ENCODE measurements around the gene EFNA3. TPM values are rescaled to one million over a fixed set of nuclear protein-coding genes. Genes with fewer than 3 reads are reported as not detected.

The EFNA3 gene
- total and polyA plus RNA-seq, 9 of the 15 experiments (the other 6 are each of a cell fraction or from before 2014, with no cell fraction given) = 0.59 to 7.9 (median 4.7) TPM

DNA sequence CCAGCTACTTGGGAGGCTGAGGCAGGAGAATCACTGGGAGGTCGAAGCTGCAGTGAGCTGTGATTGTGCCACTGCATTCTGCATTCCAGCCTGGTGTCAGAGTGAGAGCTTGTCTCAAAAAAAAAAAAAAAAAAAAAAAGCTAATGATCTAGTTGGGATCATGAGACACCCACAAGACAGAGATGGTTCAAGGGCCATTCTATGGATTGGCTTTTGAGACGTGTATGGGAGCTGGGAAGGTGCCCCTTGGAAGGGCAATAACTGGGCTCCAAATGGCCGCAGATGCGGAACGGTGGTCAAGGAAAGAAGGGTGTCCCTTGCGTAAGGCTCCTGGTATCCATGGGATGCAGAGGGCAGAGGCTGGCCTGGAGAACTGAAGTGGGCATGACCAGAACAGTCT, 34.3 kb upstream of the EFNA3 start:
- H3K27me3 ChIP-seq (ENCODE audit: control insufficient read depth in 2 of 2, insufficient read depth in 2 of 2, low read length in 2 of 2) = no peaks in the 10 kb centered on the region; a peak in 1 of 5 replicates
- DNase-seq (ENCODE audit: extremely low read depth in 1 of 4, low spot score in 3 of 4) (no peak), FAIRE-seq (no peak), ATAC-seq (no peak)
- H3K9me3 ChIP-seq (replicated peaks; ENCODE audit: control insufficient read depth, insufficient read depth, low read depth, low read length) = no peaks in the 10 kb centered on the region
- no TSS peak for BruUV-seq (replicated peaks)
- peaks cover 11 to 27% of the 10 kb centered on the region in 2 experiments; a peak in 4 of 5 replicates for H3K4me1 ChIP-seq (replicated peaks in 1 of 2; ENCODE audit: control insufficient read depth in 2 of 2, insufficient read depth in 2 of 2, low read length in 2 of 2)
- WGBS (ENCODE audit: insufficient coverage, low coverage, missing lambda C conversion rate) = 68% methylated on average over 6 of the region's 6 CpGs
- ChIA-PET POLR2A (interaction anchor here (0.6 to 2.1 kb wide), 4 partner anchors 16 to 32 kb away, joined by 3 to 5 read pairs (median 3); no protein-coding TSS in a partner anchor), CTCF (ENCODE audit: low intra/inter-chr PET ratio) (interaction anchor here (0.8 to 3.1 kb wide), 3 partner anchors 18 to 82 kb away, joined by 6 to 19 read pairs (median 8); partner anchors contain the start of gene PYGO2)
- no peak for TF ChIP-seq SRSF3 (IDR thresholded peaks at IDR 0.05; ENCODE audit: insufficient read depth, low read length)
- TF ChIP-seq, protein P1, sequence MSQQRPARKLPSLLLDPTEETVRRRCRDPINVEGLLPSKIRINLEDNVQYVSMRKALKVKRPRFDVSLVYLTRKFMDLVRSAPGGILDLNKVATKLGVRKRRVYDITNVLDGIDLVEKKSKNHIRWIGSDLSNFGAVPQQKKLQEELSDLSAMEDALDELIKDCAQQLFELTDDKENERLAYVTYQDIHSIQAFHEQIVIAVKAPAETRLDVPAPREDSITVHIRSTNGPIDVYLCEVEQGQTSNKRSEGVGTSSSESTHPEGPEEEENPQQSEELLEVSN (IDR thresholded peaks at IDR 0.05; ENCODE audit: borderline replicate concordance in 1 of 2, extremely low read depth in 1 of 2, insufficient read depth in 1 of 2, insufficient read length in 1 of 2, low read depth in 1 of 2, low read length in 1 of 2, poor library complexity in 1 of 2, severe bottlenecking in 1 of 2) = no peak
- no peak for TF ChIP-seq ZNF79 (CRISPR knock-in tag; IDR thresholded peaks at IDR 0.05; ENCODE audit: low read depth)
- no peak for TF ChIP-seq KAT2B (IDR thresholded peaks at IDR 0.05; ENCODE audit: low read depth, low read length)
- TF ChIP-seq BRD4 (IDR thresholded peaks at IDR 0.05) = no peak
- no peak for TF ChIP-seq RFX7 (CRISPR knock-in tag; IDR thresholded peaks at IDR 0.05)
- TF ChIP-seq BDP1 (IDR thresholded peaks at IDR 0.05; ENCODE audit: insufficient read depth, insufficient read length) = no peak
- TF ChIP-seq ZNF507 (tag; conservative IDR thresholded peaks at IDR 0.05) = no peak
- TF ChIP-seq FOS (IDR thresholded peaks at IDR 0.05; ENCODE audit: extremely low read depth, insufficient read length) = no peak
- no peak for TF ChIP-seq NBN (IDR thresholded peaks at IDR 0.05; ENCODE audit: low read depth)
- no peak for TF ChIP-seq PHF8 (IDR thresholded peaks at IDR 0.05; ENCODE audit: borderline replicate concordance, low read length)
- no peak for TF ChIP-seq HOMEZ (CRISPR knock-in tag; IDR thresholded peaks at IDR 0.05)
- TF ChIP-seq, protein P2, sequence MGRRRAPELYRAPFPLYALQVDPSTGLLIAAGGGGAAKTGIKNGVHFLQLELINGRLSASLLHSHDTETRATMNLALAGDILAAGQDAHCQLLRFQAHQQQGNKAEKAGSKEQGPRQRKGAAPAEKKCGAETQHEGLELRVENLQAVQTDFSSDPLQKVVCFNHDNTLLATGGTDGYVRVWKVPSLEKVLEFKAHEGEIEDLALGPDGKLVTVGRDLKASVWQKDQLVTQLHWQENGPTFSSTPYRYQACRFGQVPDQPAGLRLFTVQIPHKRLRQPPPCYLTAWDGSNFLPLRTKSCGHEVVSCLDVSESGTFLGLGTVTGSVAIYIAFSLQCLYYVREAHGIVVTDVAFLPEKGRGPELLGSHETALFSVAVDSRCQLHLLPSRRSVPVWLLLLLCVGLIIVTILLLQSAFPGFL (CRISPR knock-in tag; IDR thresholded peaks at IDR 0.05) = no peak
- no peak overlapping the region for H2AFZ ChIP-seq (ENCODE audit: low read depth, low read length)
- no peaks in the 10 kb centered on the region for H3K79me2 ChIP-seq (ENCODE audit: control insufficient read depth, insufficient read depth, low read length)
- peaks cover 4% of the 10 kb centered on the region for H3K9me1 ChIP-seq (ENCODE audit: control insufficient read depth, insufficient read depth, low read length)
- no peaks in the 10 kb centered on the region for H3K36me3 ChIP-seq (ENCODE audit: control insufficient read depth, insufficient read depth, low read length)
- no peak overlapping the region for H3K27ac ChIP-seq (ENCODE audit: extremely low read depth, low read depth, low read length)
- intact Hi-C loops (cut with micrococcal nuclease) (no loop called here), in situ Hi-C loops (cut with MboI) (no loop called here)
- no peak overlapping the region for H3K4me3 ChIP-seq
- H3K9ac ChIP-seq (ENCODE audit: insufficient read depth in 1 of 2, low read depth in 2 of 2, low read length in 2 of 2) = peak overlapping the region in 1 of 2 experiments; percentile 59; a peak in 1 of 4 replicates
- H4K20me1 ChIP-seq (replicated peaks; ENCODE audit: control insufficient read depth, insufficient read depth, low read length) = peaks cover 6% of the 10 kb centered on the region; the same call in 1 of the 2 replicates
- H3K4me2 ChIP-seq (ENCODE audit: insufficient read depth, low read length) = no peak overlapping the region
